BLaER1 treated with 17β-estradiol and CSF1 and Interleukin-3, amounts not matched to agents 10 nM and 100 nM (cell line): ENCODE measurements around the gene NOS3.
A peak's percentile ranks its signal among the peaks of the same experiment; 100 is the strongest.

ENCODE experiments used
- H3K27ac ChIP-seq, 11 experiments: shearing (Covaris generic); formaldehyde crosslinking; 2 replicates each; pipeline ENCODE4 v1.8.1; 2022
- H3K27me3 ChIP-seq, 11 experiments: shearing (Covaris generic); formaldehyde crosslinking; 2 replicates each; pipeline ENCODE4 v1.8.1; 2022
- H3K36me3 ChIP-seq, 11 experiments: shearing (Covaris generic); formaldehyde crosslinking; 2 replicates each; pipeline ENCODE4 v1.8.1; 2022
- H3K4me1 ChIP-seq, 10 experiments: shearing (Covaris generic); formaldehyde crosslinking; 2 replicates each; pipeline ENCODE4 v1.8.1; 2022
- H3K4me2 ChIP-seq, 11 experiments: shearing (Covaris generic); formaldehyde crosslinking; 2 replicates each; pipeline ENCODE4 v1.8.1; 2022
- H3K4me3 ChIP-seq, 10 experiments: shearing (Covaris generic); formaldehyde crosslinking; 2 replicates each; pipeline ENCODE4 v1.8.1; 2022
- H3K9ac ChIP-seq, 11 experiments: shearing (Covaris generic); formaldehyde crosslinking; 2 replicates each; pipeline ENCODE4 v1.8.1; 2022
- H3K9me3 ChIP-seq, 11 experiments: shearing (Covaris generic); formaldehyde crosslinking; replicated peaks in 1 of 11; 2 replicates each; pipeline ENCODE4 v1.8.1; 2022
- H4K20me1 ChIP-seq, 11 experiments: shearing (Covaris generic); formaldehyde crosslinking; 2 replicates each; pipeline ENCODE4 v1.8.1; 2022
- Cebpa-rat ChIP-seq, 11 experiments: shearing (Covaris generic); IDR thresholded peaks; 2 replicates each; pipeline ENCODE4 v1.8.1; 2022

The NOS3 gene

GRCh38 chr7:150994838-150995510, 4.2 kb downstream of the NOS3 start:
- Histone ChIP-seq H3K36me3 (peaks cover 0 to 11% (median 0%) of the 10 kb centered on the region in 11 experiments; a peak in 2 of 22 replicates), H3K27ac (peak overlapping the region in 10 of 11 experiments; percentile 55 to 83 (median 78); a peak in 19 of 22 replicates), H4K20me1 (no peaks in the 10 kb centered on the region), H3K4me3 (peak overlapping the region in 8 of 10 experiments; percentile 19 to 62 (median 38); a peak in 15 of 20 replicates), H3K4me2 (peak overlapping the region; percentile 82 to 97 (median 86)), H3K9me3 (peaks cover 16 to 20% (median 18%) of the 10 kb centered on the region in 11 experiments), H3K4me1 (peaks cover 45 to 59% (median 49%) of the 10 kb centered on the region in 10 experiments), H3K27me3 (no peaks in the 10 kb centered on the region), H3K9ac (peak overlapping the region in 10 of 11 experiments; percentile 54 to 77 (median 71); a peak in 17 of 22 replicates)
- TF ChIP-seq Cebpa-rat (IDR thresholded peaks at IDR 0.05): no peak

DNA sequence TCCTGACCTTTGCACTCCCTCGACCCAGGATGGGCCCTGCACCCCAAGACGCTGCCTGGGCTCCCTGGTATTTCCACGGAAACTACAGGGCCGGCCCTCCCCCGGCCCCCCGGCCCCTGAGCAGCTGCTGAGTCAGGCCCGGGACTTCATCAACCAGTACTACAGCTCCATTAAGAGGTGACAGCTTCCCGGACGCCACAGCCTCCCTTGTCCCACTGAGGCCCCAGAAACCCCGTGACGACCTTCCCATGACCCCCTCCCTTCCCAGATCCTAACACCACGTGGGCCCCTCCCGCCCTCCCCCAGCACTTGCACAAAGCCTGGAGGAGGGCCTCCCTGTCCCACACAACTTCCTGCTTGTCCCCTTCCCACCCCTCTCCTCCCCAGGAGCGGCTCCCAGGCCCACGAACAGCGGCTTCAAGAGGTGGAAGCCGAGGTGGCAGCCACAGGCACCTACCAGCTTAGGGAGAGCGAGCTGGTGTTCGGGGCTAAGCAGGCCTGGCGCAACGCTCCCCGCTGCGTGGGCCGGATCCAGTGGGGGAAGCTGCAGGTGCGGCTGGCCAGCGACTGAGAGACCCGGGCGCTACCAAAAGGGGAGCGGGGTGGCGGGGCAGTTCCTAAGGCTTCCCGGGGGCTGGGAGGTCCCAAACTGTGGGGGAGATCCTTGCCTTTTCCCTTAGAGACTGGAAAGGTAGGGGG, 5.7 kb downstream of the NOS3 start:
- peaks cover under 1 to 4% (median 3%) of the 10 kb centered on the region in 11 experiments; a peak in 20 of 22 replicates for H3K9me3 ChIP-seq
- peak overlapping the region in 10 of 11 experiments; percentile 41 to 73 (median 65); a peak in 17 of 22 replicates for H3K27ac ChIP-seq
- TF ChIP-seq Cebpa-rat (IDR thresholded peaks at IDR 0.05): no peak
- peak overlapping the region in 9 of 10 experiments; percentile 14 to 64 (median 50); a peak in 16 of 20 replicates for H3K4me3 ChIP-seq
- H3K4me2 ChIP-seq: peak overlapping the region; percentile 74 to 95 (median 87)
- peaks cover 40 to 63% (median 50%) of the 10 kb centered on the region in 10 experiments for H3K4me1 ChIP-seq
- peaks cover 0 to 22% (median 4%) of the 10 kb centered on the region in 11 experiments; a peak in 5 of 22 replicates for H3K36me3 ChIP-seq
- H3K27me3 ChIP-seq: no peaks in the 10 kb centered on the region
- H4K20me1 ChIP-seq: no peaks in the 10 kb centered on the region
- peak overlapping the region; percentile 35 to 73 (median 61); a peak in 16 of 22 replicates for H3K9ac ChIP-seq

DNA sequence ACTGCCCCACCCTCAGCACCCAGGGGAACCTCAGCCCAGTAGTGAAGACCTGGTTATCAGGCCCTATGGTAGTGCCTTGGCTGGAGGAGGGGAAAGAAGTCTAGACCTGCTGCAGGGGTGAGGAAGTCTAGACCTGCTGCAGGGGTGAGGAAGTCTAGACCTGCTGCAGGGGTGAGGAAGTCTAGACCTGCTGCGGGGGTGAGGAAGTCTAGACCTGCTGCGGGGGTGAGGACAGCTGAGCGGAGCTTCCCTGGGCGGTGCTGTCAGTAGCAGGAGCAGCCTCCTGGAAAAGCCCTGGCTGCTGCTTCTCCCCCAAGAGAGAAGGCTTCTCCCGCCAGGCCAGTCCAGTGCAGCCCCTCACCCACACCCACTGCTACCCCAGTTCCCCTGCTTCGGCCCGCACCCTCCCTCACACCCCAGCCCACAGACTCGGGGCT, 6.3 kb downstream of the NOS3 start:
- Histone ChIP-seq H3K4me2 (peak overlapping the region; percentile 74 to 95 (median 87)), H3K27me3 (no peaks in the 10 kb centered on the region), H3K27ac (peak overlapping the region in 10 of 11 experiments; percentile 41 to 73 (median 65); a peak in 16 of 22 replicates), H3K36me3 (peaks cover 0 to 28% (median 9%) of the 10 kb centered on the region in 11 experiments; a peak in 5 of 22 replicates), H3K4me1 (peaks cover 40 to 68% (median 54%) of the 10 kb centered on the region in 10 experiments), H3K9ac (peak overlapping the region; percentile 35 to 73 (median 61); a peak in 15 of 22 replicates), H3K9me3 (no peaks in the 10 kb centered on the region; a peak in 1 of 22 replicates), H4K20me1 (no peaks in the 10 kb centered on the region), H3K4me3 (peak overlapping the region in 9 of 10 experiments; percentile 14 to 64 (median 50); a peak in 15 of 20 replicates)
- no peak for TF ChIP-seq Cebpa-rat (IDR thresholded peaks at IDR 0.05)

- H3K4me1 ChIP-seq: peaks cover 40 to 65% (median 52%) of the 10 kb centered on the region in 10 experiments
- no peak for TF ChIP-seq Cebpa-rat (IDR thresholded peaks at IDR 0.05)
- H4K20me1 ChIP-seq: no peaks in the 10 kb centered on the region
- no peak overlapping the region for H3K4me3 ChIP-seq
- H3K27me3 ChIP-seq: no peaks in the 10 kb centered on the region
- H3K27ac ChIP-seq: peak overlapping the region in 1 of 11 experiments; percentile 64; a peak in 2 of 22 replicates
- H3K9me3 ChIP-seq: no peaks in the 10 kb centered on the region
- H3K36me3 ChIP-seq: peaks cover 0 to 35% (median 9%) of the 10 kb centered on the region in 11 experiments; a peak in 5 of 22 replicates
- H3K4me2 ChIP-seq: peak overlapping the region; percentile 74 to 95 (median 87)
- peak overlapping the region in 1 of 11 experiments; percentile 73; a peak in 1 of 22 replicates for H3K9ac ChIP-seq
Observed at GRCh38 chr7:150997817-150998216, 7.0 kb downstream of the NOS3 start.

- H3K4me2 ChIP-seq: peak overlapping the region in 9 of 11 experiments; percentile 12 to 95 (median 85); a peak in 12 of 22 replicates
- H3K27me3 ChIP-seq: no peaks in the 10 kb centered on the region
- no peak for TF ChIP-seq Cebpa-rat (IDR thresholded peaks at IDR 0.05)
- H4K20me1 ChIP-seq: no peaks in the 10 kb centered on the region
- H3K27ac ChIP-seq: no peak overlapping the region
- H3K4me3 ChIP-seq: no peak overlapping the region
- H3K36me3 ChIP-seq: peaks cover 0 to 36% (median 9%) of the 10 kb centered on the region in 11 experiments; a peak in 5 of 22 replicates
- H3K4me1 ChIP-seq: peaks cover 36 to 60% (median 48%) of the 10 kb centered on the region in 10 experiments
- H3K9me3 ChIP-seq: no peaks in the 10 kb centered on the region
- no peak overlapping the region for H3K9ac ChIP-seq
Observed at GRCh38 chr7:150998341-150998740, 7.5 kb downstream of the NOS3 start.

DNA sequence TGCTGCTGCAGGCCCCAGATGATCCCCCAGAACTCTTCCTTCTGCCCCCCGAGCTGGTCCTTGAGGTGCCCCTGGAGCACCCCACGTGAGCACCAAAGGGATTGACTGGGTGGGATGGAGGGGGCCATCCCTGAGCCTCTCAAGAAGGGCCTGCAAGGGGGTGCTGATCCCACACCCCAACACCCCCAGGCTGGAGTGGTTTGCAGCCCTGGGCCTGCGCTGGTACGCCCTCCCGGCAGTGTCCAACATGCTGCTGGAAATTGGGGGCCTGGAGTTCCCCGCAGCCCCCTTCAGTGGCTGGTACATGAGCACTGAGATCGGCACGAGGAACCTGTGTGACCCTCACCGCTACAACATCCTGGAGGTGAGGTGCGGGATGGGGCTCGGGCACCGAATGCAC, 8.2 kb downstream of the NOS3 start:
- no peak overlapping the region for H3K9ac ChIP-seq
- H3K4me3 ChIP-seq: no peak overlapping the region
- H3K9me3 ChIP-seq: no peaks in the 10 kb centered on the region
- peaks cover 0 to 36% (median 9%) of the 10 kb centered on the region in 11 experiments; a peak in 5 of 22 replicates for H3K36me3 ChIP-seq
- peaks cover 29 to 53% (median 41%) of the 10 kb centered on the region in 10 experiments for H3K4me1 ChIP-seq
- H3K27ac ChIP-seq: no peak overlapping the region
- no peaks in the 10 kb centered on the region for H4K20me1 ChIP-seq
- no peak for TF ChIP-seq Cebpa-rat (IDR thresholded peaks at IDR 0.05)
- H3K27me3 ChIP-seq: no peaks in the 10 kb centered on the region
- no peak overlapping the region for H3K4me2 ChIP-seq

- Histone ChIP-seq H3K27me3 (no peaks in the 10 kb centered on the region), H3K9me3 (no peaks in the 10 kb centered on the region), H3K4me1 (peaks cover 23 to 47% (median 35%) of the 10 kb centered on the region in 10 experiments), H4K20me1 (no peaks in the 10 kb centered on the region), H3K4me2 (no peak overlapping the region), H3K9ac (no peak overlapping the region), H3K36me3 (peaks cover 0 to 36% (median 9%) of the 10 kb centered on the region in 11 experiments; a peak in 5 of 22 replicates), H3K27ac (no peak overlapping the region), H3K4me3 (no peak overlapping the region)
- no peak for TF ChIP-seq Cebpa-rat (IDR thresholded peaks at IDR 0.05)
Observed at GRCh38 chr7:150999497-151000230, 8.8 kb downstream of the NOS3 start.

DNA sequence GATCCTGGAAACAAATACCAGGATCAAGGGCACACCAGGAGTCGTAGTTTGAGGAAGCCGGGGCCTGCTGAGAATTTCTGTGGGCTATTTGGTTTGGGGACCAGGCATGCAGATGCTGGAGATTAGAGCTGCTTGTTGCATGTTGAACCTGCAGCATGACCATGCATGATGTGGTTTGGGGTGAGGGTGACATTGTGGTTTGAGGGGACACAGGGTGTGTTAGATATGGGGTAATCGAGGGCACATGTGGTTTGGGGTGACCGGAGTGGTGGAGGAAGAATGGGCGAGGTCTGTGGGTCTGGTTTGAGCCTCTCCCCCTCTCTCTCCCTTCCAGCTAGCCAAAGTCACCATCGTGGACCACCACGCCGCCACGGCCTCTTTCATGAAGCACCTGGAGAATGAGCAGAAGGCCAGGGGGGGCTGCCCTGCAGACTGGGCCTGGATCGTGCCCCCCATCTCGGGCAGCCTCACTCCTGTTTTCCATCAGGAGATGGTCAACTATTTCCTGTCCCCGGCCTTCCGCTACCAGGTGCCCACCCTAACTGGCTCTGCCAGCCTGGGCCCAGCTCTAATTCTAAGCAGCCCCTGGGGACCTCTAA, 10.2 kb downstream of the NOS3 start:
- TF ChIP-seq Cebpa-rat (IDR thresholded peaks at IDR 0.05): no peak
- Histone ChIP-seq H3K4me2 (peak overlapping the region in 1 of 11 experiments; percentile 15; a peak in 1 of 22 replicates), H3K9ac (no peak overlapping the region), H4K20me1 (no peaks in the 10 kb centered on the region), H3K36me3 (peaks cover 0 to 36% (median 9%) of the 10 kb centered on the region in 11 experiments; a peak in 5 of 22 replicates), H3K27me3 (no peaks in the 10 kb centered on the region), H3K9me3 (no peaks in the 10 kb centered on the region), H3K4me3 (no peak overlapping the region), H3K4me1 (peaks cover 17 to 53% (median 42%) of the 10 kb centered on the region in 10 experiments), H3K27ac (no peak overlapping the region)
